HuH-7.5 (cell line): ENCODE data around the gene NDUFS2.

Experiments used
- DNase-seq: peaks from one replicate; pipeline ENCODE4 v3.0.0; 2011; ENCODE audit warnings: low spot score

Gene NDUFS2

DNA sequence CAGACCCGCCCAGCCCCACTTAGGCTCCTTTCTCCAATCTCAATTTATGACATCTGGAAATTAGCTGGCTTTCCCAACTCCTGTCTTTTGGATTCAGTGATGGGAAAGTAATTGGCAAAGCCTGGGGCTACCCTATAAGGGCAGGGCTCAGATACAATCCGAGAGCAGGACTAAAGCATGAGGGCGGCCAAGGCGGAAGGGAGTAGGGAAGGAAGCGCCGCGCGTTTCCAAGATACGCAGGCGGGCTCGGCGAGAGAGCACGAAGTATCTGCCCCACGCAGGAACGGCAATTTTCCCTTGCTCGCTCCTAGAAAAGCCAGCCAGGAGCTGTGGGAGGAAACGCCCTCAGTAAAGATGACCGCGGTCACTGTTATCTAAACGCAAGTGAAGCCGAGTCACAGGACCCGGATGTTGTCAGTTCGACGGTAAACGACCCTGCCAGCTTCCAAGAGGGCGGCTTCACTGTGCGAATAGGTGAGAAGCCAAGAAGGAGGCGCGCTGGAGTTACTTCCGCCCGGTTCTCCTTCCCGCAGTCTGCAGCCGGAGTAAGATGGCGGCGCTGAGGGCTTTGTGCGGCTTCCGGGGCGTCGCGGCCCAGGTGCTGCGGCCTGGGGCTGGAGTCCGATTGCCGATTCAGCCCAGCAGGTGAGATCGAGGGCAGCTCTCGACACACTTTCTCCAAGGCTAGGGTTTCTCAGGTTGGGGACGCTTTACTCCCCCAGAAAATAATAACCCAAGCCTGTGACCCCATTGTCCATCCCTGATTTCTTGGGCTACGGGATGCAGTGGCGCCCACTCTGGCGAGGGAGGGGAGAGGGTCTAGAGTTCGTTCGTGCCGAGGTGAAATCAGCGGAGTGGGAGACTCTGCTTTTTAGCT is at the start of gene NDUFS2:
NDUFS2 (plus strand) TSS at position 532 of the 877 bp plus-strand sequence; CDS start at position 551, 19 bp downstream.
- peak; percentile 87 for DNase-seq

DNA sequence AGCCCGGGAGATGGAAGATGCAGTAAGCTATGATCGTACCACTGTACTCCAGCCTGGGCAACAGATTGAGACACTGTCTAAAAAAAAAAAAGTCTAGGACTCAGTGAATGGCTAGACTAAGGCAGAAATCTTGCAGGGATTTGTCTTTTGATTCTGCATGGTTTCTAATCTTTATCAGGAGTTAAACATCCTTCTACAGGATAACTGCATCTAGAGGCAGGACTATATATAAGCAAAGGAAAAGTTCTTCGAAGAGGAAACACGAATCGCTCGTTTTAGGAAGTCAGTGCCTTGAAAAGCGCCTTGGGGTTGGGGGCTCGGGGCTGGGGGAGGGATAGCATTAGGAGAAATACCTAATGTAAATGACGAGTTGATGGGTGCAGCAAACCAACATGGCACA is 49.0 kb upstream of the NDUFS2 start:
- no peak for DNase-seq

- DNase-seq, result peak; percentile 76
These were observed 48.4 kb upstream of the NDUFS2 start, which contains the start of gene UFC1 for GRCh38 chr1:161153682-161154337. TSS of gene UFC1 (plus strand) at chr1:161153978. CDS start at chr1:161153998, 20 bp downstream.

GRCh38 chr1:161157867-161158266 is 44.3 kb upstream of the NDUFS2 start:
- DNase-seq, result no peak

GRCh38 chr1:161158316-161159010 is 43.7 kb upstream of the NDUFS2 start:
- no peak for DNase-seq

- peak; percentile 92 for DNase-seq
These were observed 42.9 kb upstream of the NDUFS2 start, which contains the start of gene USP21 for GRCh38 chr1:161159087-161159912. TSS of gene USP21 (plus strand) at chr1:161159500. CDS start at chr1:161160641, 1,141 bp downstream.

DNA sequence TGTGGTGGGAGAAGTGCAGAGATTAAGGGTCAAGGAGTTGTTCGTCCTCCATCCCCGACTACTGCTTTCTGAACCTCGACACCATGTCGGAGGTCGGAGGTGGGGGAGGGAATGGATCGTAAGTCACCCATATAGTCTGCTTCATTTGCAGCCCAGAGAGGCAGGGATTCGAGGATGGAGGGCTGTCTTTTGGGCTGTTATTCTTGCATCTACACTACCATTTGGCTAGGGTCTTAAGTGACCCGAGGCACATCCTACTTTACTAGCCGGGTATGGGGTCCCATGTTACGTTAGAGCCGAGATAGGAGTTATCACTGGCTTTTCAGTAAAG is 42.3 kb upstream of the NDUFS2 start:
- DNase-seq, result no peak

- DNase-seq, result no peak
These were observed 41.5 kb upstream of the NDUFS2 start for GRCh38 chr1:161160671-161161145.

- DNase-seq, result no peak
These were observed 40.5 kb upstream of the NDUFS2 start for GRCh38 chr1:161161652-161162051.

GRCh38 chr1:161162052-161162451 is 40.1 kb upstream of the NDUFS2 start:
- no peak for DNase-seq

DNA sequence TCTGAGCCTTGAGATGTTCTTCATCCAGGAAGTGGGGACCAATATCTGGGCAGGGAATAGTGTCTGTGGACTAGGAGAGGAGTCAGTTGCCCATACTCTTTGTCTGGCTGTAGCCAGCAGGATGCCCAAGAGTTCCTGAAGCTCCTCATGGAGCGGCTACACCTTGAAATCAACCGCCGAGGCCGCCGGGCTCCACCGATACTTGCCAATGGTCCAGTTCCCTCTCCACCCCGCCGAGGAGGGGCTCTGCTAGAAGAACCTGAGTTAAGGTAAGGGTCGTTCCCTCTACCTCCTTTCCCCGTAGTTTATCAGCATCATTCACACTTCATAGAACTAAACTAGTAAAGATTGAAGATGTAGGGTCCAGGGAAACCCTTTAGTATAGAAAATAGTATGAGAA is 39.4 kb upstream of the NDUFS2 start:
- DNase-seq, result no peak

DNA sequence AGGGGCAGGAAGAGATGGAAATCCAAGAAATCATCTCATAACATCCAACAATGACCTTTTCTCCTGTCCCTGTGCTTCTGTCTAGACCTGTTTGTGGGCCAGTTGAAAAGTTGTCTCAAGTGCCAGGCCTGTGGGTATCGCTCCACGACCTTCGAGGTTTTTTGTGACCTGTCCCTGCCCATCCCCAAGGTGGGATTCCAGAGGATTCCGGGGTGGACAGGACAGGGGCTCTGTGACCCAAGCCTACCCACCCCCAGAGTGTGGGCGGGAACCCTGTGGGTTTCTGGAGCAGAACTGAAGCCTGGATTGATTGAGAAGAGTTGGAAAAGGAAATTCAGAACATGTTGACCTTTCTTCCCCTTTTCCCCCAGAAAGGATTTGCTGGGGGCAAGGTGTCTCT is 38.4 kb upstream of the NDUFS2 start:
- no peak for DNase-seq

DNA sequence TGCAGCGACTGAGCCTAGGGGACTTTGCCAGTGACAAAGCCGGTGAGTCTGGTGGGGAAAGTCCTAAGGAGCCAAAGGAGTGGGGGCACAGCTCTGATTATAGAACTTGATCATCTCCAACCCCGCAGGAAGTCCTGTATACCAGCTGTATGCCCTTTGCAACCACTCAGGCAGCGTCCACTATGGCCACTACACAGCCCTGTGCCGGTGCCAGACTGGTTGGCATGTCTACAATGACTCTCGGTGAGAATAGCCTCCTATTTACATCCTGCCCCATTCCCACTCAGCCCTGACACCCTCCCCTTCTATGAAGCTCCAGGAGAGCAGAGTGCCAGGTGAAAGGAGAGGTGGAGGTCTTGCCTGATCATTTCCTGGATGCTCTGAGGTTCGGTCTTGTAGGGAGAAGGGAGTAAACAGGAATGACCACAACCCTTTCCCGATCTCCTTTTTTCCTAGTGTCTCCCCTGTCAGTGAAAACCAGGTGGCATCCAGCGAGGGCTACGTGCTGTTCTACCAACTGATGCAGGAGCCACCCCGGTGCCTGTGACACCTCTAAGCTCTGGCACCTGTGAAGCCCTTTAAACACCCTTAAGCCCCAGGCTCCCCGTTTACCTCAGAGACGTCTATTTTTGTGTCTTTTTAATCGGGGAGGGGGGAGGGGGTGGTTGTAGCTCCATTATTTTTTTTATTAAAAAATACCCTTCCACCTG is 37.1 kb upstream of the NDUFS2 start:
- no peak for DNase-seq

GRCh38 chr1:161165742-161166668 is 36.2 kb upstream of the NDUFS2 start, which contains the start of gene PPOX:
TSS of gene PPOX (plus strand) at chr1:161166426. CDS start at chr1:161166848, 422 bp downstream.
- DNase-seq, result peak; percentile 87

- DNase-seq, result peak; percentile 23
These were observed 35.3 kb upstream of the NDUFS2 start for GRCh38 chr1:161166669-161167548.

GRCh38 chr1:161168906-161169305 is 33.3 kb upstream of the NDUFS2 start:
- no peak for DNase-seq

DNA sequence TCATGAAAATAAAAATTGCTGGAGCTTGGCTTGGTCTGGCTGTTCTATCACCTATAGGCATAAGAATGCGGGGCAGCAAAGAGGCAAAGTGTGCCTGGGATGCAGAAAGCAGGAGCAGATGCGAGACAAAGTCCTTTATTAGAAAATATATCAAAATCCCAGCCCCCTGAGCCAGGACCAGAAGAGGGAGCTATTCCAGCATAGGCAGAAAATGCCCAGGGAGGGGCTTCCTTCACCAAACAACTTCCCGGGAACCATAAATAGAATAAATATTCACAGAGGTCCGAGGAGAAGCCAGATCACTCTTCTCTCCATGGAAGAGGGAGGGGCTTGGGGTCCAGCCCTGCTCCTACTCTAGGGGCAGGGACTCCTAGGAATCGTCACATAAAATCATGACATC is 31.0 kb upstream of the NDUFS2 start:
- DNase-seq, result no peak

GRCh38 chr1:161171696-161172095 is 30.5 kb upstream of the NDUFS2 start:
- DNase-seq, result no peak

DNA sequence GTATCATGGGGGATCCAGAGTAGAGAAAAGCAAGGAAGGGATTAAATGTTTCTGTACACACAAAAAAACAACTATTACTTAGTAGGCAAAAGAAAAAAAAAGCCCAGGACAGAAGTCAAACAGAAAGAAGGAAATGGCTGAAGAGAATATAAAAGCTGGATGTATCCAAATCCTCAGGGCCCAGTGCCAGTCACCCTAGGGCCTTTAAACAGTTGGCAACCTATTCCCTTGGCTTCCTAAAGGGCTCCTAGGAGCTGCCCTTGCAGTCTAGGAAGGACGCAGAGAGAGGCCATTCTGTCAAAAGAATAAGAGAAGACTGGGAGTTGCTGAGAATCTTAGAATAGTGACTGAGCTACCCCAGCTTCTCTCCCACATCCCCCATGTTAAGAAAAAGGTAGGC is 29.8 kb upstream of the NDUFS2 start:
- no peak for DNase-seq
